ENCODE measurements around the gene RAD51B. TPM values are rescaled to one million over a fixed set of nuclear protein-coding genes. Genes with fewer than 3 reads are reported as not detected.

RAD51B gene
- total and polyA plus RNA-seq, 2 of the 13 experiments (the other 11 are each of a cell fraction or from before 2014, with no cell fraction given), result 7.0 to 9.5 TPM

- TF ChIP-seq FOXP1 (IDR thresholded peaks at IDR 0.05) (no peak), FOXP1 (CRISPR knock-in tag; IDR thresholded peaks at IDR 0.05) (no peak; the same call in 1 of the 2 replicates), ISL2 (CRISPR knock-in tag; IDR thresholded peaks at IDR 0.05) (no peak), GABPA (IDR thresholded peaks at IDR 0.05; ENCODE audit: low read depth, low read length) (no peak), GABPA (CRISPR knock-in tag; IDR thresholded peaks at IDR 0.05; ENCODE audit: low read depth) (0 out of 2 replicates have a peak, but pooled peaks have one; percentile 22), SSRP1 (CRISPR knock-in tag; IDR thresholded peaks at IDR 0.05) (no peak), ZBTB4 (CRISPR knock-in tag; IDR thresholded peaks at IDR 0.05; ENCODE audit: borderline replicate concordance) (0 out of 2 replicates have a peak, but pooled peaks have one; percentile 25), NFE2 (CRISPR knock-in tag; IDR thresholded peaks at IDR 0.05) (no peak), MYNN (CRISPR knock-in tag; IDR thresholded peaks at IDR 0.05; ENCODE audit: low read depth) (no peak), ZNF20 (CRISPR knock-in tag; IDR thresholded peaks at IDR 0.05) (no peak), NR2F1 (CRISPR knock-in tag; IDR thresholded peaks at IDR 0.05) (peak in 1 of 2 experiments; percentile 52; a peak in 1 of 4 replicates), TRAFD1 (CRISPR knock-in tag; IDR thresholded peaks at IDR 0.05; ENCODE audit: borderline replicate concordance) (no peak), ZNF335 (CRISPR knock-in tag; IDR thresholded peaks at IDR 0.05) (no peak), SP5 (CRISPR knock-in tag; IDR thresholded peaks at IDR 0.05; ENCODE audit: borderline replicate concordance, low read depth) (0 out of 2 replicates have a peak, but pooled peaks have one; percentile 27), ASH2L (IDR thresholded peaks at IDR 0.05; ENCODE audit: insufficient read length, low read depth, low read length) (peak; percentile 25), ARID5B (CRISPR knock-in tag; IDR thresholded peaks at IDR 0.05) (peak; percentile 44; the same call in 1 of the 2 replicates), ZNF263 (CRISPR knock-in tag; IDR thresholded peaks at IDR 0.05) (peak; percentile 97), KLF6 (CRISPR knock-in tag; IDR thresholded peaks at IDR 0.05) (no peak), ZBTB38 (CRISPR knock-in tag; IDR thresholded peaks at IDR 0.05) (peak; percentile 53; the same call in 1 of the 2 replicates), FOXA1 (IDR thresholded peaks at IDR 0.05) (no peak), FOXA1 (CRISPR knock-in tag; IDR thresholded peaks at IDR 0.05) (peak; percentile 84), U2AF1 (optimal IDR thresholded peaks at IDR 0.05; ENCODE audit: low read depth, low read length) (no peak)
Observed at GRCh38 chr14:68638141-68638999, 818.8 kb downstream of the RAD51B start (continued).

All from HepG2 (cell line).